ENCODE results near the gene RGS21.

RGS21 gene

GRCh38 chr1:192351550-192351949, 34.8 kb downstream of the RGS21 start:
- no peak for TF ChIP-seq CTCF (IDR thresholded peaks at IDR 0.05; ENCODE audit: insufficient read depth, low read depth, low read length, missing control alignments)
- DNase-seq (ENCODE audit: low read depth), result no peak
- no peak overlapping the region for H3K4me3 ChIP-seq (ENCODE audit: low read length)

DNA sequence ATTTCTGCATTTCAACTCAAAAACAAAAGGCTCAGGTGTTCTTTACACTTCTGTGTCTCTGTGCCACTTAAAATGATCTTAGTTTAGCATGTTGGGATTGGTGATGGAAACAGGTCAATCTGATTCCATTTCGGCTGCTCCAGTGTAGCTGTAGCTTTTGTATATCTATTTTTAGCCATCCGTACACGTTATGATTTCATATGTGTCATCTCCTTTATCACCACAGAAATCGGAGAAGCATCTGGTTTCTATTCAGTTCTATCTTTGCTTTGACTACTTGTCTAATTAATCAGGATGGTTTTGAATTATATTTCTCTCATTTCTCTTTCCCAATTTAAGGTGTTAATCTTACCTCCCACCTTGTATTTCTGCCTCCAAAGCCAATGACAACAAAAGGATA, 41.1 kb downstream of the RGS21 start:
- no peak for DNase-seq (ENCODE audit: low read depth)
- TF ChIP-seq CTCF (IDR thresholded peaks at IDR 0.05; ENCODE audit: insufficient read depth, low read depth, low read length, missing control alignments), result no peak

DNA sequence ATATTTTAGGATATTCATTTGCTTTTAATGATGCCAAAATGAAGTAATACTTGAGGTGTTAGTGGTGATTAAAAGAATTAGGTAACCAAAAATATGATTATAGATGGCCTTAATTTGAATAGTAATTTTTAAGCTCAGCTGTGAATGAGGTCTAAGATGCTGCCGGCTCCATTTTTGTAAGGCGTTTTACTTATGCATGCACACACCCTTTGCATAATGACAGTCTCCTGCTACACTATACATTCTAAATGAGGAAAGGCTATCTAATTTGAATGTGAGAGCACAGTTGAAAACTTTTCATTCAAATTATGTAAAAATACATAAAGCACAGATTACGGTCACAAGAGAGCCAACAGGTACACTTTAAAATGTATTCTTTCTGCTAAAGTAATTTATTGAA, 41.6 kb downstream of the RGS21 start:
- no peak for TF ChIP-seq CTCF (IDR thresholded peaks at IDR 0.05; ENCODE audit: insufficient read depth, low read depth, low read length, missing control alignments)
- DNase-seq (ENCODE audit: low read depth), result no peak
- no peak overlapping the region for H3K4me3 ChIP-seq (ENCODE audit: low read length)

More for the DNA sequence above, 41.1 kb downstream of the RGS21 start:
- H3K4me3 ChIP-seq (ENCODE audit: low read length), result no peak overlapping the region

DNA sequence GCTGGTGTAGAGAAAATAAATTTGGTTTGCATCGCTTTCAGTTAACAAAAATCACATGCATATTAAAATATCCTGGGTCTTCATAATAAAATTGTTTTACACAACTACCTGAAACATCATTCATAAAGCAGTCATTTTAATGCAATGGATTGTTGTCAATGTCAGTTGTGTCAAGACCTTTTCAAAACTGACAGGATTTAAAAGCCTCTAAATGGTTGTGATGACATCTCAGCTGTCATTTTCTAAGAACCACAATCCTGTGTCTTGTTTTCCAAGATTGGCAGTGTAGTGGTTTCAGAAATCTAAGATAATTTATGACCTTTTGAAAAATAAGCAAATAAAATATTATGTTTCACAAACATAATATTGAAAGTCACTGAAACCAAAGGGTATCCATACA, 42.0 kb downstream of the RGS21 start:
- no peak overlapping the region for H3K4me3 ChIP-seq (ENCODE audit: low read length)
- TF ChIP-seq CTCF (IDR thresholded peaks at IDR 0.05; ENCODE audit: insufficient read depth, low read depth, low read length, missing control alignments), result no peak
- DNase-seq (ENCODE audit: low read depth), result no peak

DNA sequence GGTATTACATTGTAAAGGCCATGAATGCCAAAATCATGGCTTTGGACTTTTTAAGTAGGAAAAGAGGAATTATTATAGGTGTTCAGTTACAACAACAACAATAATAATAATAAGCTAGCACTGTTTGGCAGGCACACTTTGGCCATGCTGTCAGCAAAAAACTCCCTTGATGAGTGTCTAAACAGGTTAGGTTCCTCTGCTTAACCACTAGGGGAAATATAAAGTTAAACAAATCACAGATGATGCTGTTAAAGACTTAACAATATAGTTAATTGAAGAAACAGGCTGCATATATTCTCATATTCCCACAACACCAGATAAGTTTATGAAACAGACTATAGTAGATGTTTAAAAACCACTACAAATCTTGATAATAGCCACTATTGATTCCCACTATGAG, 46.4 kb downstream of the RGS21 start:
- DNase-seq (ENCODE audit: low read depth), result peak; percentile 15
- peak; percentile 16 for TF ChIP-seq CTCF (IDR thresholded peaks at IDR 0.05; ENCODE audit: insufficient read depth, low read depth, low read length, missing control alignments)
- H3K4me3 ChIP-seq (ENCODE audit: low read length), result no peak overlapping the region

DNA sequence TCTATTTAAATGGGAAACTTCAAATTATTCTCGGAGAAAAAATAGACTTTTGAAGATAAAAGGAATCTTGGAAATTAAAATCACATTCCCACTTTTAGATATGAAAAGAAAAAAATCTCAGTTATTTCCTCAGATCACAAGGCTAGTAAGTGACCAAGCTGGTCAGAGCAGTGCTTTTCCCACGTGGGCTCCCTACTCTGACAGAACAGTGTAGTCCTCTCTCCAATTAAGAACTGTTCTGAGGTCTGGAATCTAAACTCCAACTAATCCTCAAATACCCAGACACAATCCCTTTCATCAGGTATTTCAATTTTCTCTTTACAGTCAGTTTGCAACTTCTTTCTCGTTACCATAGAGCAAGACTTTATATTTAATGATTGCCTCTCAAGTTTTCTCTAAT, 50.6 kb downstream of the RGS21 start:
- DNase-seq (ENCODE audit: low read depth), result no peak
- TF ChIP-seq CTCF (IDR thresholded peaks at IDR 0.05; ENCODE audit: insufficient read depth, low read depth, low read length, missing control alignments), result no peak
- H3K4me3 ChIP-seq (ENCODE audit: low read length), result no peak overlapping the region

- TF ChIP-seq CTCF (IDR thresholded peaks at IDR 0.05; ENCODE audit: insufficient read depth, low read depth, low read length, missing control alignments), result no peak
- no peak overlapping the region for H3K4me3 ChIP-seq (ENCODE audit: low read length)
- no peak for DNase-seq (ENCODE audit: low read depth)
Observed at GRCh38 chr1:192375306-192375705, 58.5 kb downstream of the RGS21 start.

Data from epithelial cell of esophagus (primary cell).